ENCODE results near the gene ZBTB6. TPM values are rescaled to one million over a fixed set of nuclear protein-coding genes. Genes with fewer than 3 reads are reported as not detected.

ZBTB6 gene
- total RNA-seq, 1 experiment from 2014 or later: 8.5 TPM

DNA sequence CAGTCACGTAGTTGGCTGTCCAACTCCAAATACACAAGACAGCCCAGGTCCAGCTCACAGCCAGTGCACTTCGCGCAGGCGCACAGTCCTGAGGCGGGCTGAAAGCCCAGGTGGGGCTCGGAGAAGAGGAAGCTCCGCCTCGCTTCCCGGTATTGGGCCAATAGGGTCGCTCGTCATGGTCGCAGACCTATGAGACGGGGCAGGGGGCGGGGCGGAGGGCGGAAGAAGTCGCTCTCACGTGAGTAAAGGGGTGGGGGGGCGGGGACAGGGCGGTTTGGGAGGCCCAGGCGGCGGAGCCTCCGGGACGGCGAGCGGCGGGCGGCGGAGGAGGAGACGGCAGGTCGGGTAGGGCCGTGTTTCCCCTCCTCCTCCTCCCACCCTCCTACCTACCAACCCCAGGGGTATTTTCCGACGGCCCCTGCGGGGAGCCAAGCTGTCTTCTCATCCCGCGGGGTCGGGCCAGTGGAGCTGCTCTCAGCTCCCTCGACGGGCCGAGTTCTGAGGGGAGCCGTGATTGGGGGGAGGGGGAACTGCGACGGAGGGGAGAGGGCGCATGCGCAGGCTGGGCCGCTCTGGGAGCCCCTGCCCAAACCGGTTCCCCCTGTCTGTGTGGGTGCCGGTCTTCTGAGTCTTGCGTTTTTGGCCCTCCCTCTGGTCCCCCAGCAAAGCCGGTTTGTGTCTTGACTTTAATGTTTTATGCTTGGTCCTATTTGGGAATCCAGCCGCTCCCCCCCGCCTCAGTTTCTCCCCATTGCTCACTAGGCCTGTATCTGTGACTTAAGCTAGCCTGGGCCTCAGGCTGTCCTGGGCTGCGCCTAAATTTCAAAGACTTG lies 27.8 kb upstream of the ZBTB6 start, which contains the start of gene RABGAP1:
Gene RABGAP1, plus strand, starts transcription at position 272 of the 833 bp plus-strand sequence. CDS start 16,040 bp downstream, outside the sequence.
- Mint-ChIP-seq H3K4me1 (ENCODE audit: insufficient read depth, unreplicated experiment) (peaks cover 5% of the 10 kb centered on the region), H3K9me3 (ENCODE audit: unreplicated experiment) (no peaks in the 10 kb centered on the region), H3K36me3 (ENCODE audit: insufficient read depth, unreplicated experiment) (peaks cover 50% of the 10 kb centered on the region), H3K4me3 (ENCODE audit: unreplicated experiment) (peak within 1 kb of the TSS; percentile 91), H3K27ac (ENCODE audit: low read depth, unreplicated experiment) (peak within 1 kb of the TSS; percentile 85), H3K27me3 (ENCODE audit: insufficient read depth, unreplicated experiment) (no peaks in the 10 kb centered on the region)
- ChIA-PET CTCF (interaction anchor here (0.5 to 1.8 kb wide), 5 partner anchors 9 to 50 kb away, joined by 3 to 9 read pairs (median 7); no protein-coding TSS in a partner anchor), POLR2A (interaction anchor here (0.6 to 5.7 kb wide), 15 partner anchors 10 to 1680 kb away, joined by 3 to 162 read pairs (median 11); partner anchors contain the start of genes PDCL, RC3H2, ZBTB26 and ZBTB6)
- DNase-seq (ENCODE audit: unreplicated experiment): peak; percentile 99
- intact Hi-C loops (cut with micrococcal nuclease): loop anchor here (1.0 kb wide), 1 partner anchor 10 kb away; the partner anchor contains the start of gene ZBTB26
- BruUV-seq (replicated peaks): no TSS peak
- TF ChIP-seq, protein P1, sequence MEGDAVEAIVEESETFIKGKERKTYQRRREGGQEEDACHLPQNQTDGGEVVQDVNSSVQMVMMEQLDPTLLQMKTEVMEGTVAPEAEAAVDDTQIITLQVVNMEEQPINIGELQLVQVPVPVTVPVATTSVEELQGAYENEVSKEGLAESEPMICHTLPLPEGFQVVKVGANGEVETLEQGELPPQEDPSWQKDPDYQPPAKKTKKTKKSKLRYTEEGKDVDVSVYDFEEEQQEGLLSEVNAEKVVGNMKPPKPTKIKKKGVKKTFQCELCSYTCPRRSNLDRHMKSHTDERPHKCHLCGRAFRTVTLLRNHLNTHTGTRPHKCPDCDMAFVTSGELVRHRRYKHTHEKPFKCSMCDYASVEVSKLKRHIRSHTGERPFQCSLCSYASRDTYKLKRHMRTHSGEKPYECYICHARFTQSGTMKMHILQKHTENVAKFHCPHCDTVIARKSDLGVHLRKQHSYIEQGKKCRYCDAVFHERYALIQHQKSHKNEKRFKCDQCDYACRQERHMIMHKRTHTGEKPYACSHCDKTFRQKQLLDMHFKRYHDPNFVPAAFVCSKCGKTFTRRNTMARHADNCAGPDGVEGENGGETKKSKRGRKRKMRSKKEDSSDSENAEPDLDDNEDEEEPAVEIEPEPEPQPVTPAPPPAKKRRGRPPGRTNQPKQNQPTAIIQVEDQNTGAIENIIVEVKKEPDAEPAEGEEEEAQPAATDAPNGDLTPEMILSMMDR (IDR thresholded peaks at IDR 0.05; ENCODE audit: unreplicated experiment): no peak

DNA sequence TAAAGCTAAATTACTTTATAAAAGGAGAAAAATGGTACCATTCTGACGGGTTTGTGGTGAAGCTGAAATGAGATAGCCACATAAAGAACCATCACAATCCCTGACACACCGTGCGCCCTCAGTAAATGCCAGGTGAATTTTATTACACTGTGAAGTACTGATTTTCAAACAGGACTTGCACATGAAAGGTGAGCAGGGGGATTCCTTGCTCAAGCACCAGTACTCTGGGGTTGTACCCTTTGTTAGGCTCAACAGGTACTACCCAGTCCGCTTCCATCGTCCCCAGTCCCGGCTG lies 27.3 kb upstream of the ZBTB6 start:
- H3K4me1 Mint-ChIP-seq (ENCODE audit: insufficient read depth, unreplicated experiment): peaks cover 5% of the 10 kb centered on the region
- H3K4me3 Mint-ChIP-seq (ENCODE audit: unreplicated experiment): peak overlapping the region; percentile 91
- H3K9me3 Mint-ChIP-seq (ENCODE audit: unreplicated experiment): no peaks in the 10 kb centered on the region
- H3K27ac Mint-ChIP-seq (ENCODE audit: low read depth, unreplicated experiment): peak overlapping the region; percentile 85
- intact Hi-C loops (cut with micrococcal nuclease): loop anchor here (1.0 kb wide), 1 partner anchor 9 kb away; the partner anchor contains the start of gene ZBTB26
- no TSS peak for BruUV-seq (replicated peaks)
- H3K36me3 Mint-ChIP-seq (ENCODE audit: insufficient read depth, unreplicated experiment): peaks cover 56% of the 10 kb centered on the region
- CTCF ChIA-PET: interaction anchor here (1.0 to 1.8 kb wide), 4 partner anchors 8 to 51 kb away, joined by 3 to 9 read pairs (median 8); no protein-coding TSS in a partner anchor
- H3K27me3 Mint-ChIP-seq (ENCODE audit: insufficient read depth, unreplicated experiment): no peaks in the 10 kb centered on the region
- no peak for DNase-seq (ENCODE audit: unreplicated experiment)
- TF ChIP-seq, protein P1 (IDR thresholded peaks at IDR 0.05; ENCODE audit: unreplicated experiment): no peak
- POLR2A ChIA-PET: interaction anchor here (0.6 to 5.7 kb wide), 15 partner anchors 9 to 1681 kb away, joined by 3 to 162 read pairs (median 11); partner anchors contain the start of genes PDCL, RC3H2, ZBTB26 and ZBTB6

DNA sequence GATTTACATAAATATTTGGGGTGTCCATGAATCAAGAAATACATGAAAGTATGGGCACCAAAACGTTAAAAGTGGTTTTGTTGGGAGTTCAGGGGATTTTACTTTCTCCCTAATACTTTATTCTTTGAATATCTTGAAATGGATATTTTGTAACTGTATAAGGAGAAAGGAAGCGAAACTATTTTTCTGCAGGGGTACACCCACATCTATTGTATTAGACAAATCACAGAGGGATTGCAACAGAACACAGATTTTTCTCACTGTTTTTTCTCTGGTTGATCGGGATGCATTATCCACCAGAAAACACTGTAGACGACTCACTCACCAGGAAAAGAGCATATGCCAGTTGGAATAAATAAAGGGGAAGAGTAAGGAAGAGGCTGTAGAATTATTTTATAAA lies 26.5 kb upstream of the ZBTB6 start:
- DNase-seq (ENCODE audit: unreplicated experiment): no peak
- CTCF ChIA-PET: interaction anchor here (0.7 to 1.8 kb wide), 3 partner anchors 22 to 1612 kb away, joined by 3 to 9 read pairs (median 3); no protein-coding TSS in a partner anchor
- intact Hi-C loops (cut with micrococcal nuclease): no loop called here
- H3K4me1 Mint-ChIP-seq (ENCODE audit: insufficient read depth, unreplicated experiment): peaks cover 5% of the 10 kb centered on the region
- POLR2A ChIA-PET: interaction anchor here (3.3 to 5.7 kb wide), 7 partner anchors 8 to 51 kb away, joined by 13 to 162 read pairs (median 50); partner anchors contain the start of genes RC3H2, ZBTB26 and ZBTB6
- H3K4me3 Mint-ChIP-seq (ENCODE audit: unreplicated experiment): peak overlapping the region; percentile 22
- peak overlapping the region; percentile 1 for H3K27ac Mint-ChIP-seq (ENCODE audit: low read depth, unreplicated experiment)
- H3K36me3 Mint-ChIP-seq (ENCODE audit: insufficient read depth, unreplicated experiment): peaks cover 56% of the 10 kb centered on the region
- BruUV-seq (replicated peaks): no TSS peak
- TF ChIP-seq, protein P1 (IDR thresholded peaks at IDR 0.05; ENCODE audit: unreplicated experiment): no peak
- no peaks in the 10 kb centered on the region for H3K9me3 Mint-ChIP-seq (ENCODE audit: unreplicated experiment)
- H3K27me3 Mint-ChIP-seq (ENCODE audit: insufficient read depth, unreplicated experiment): no peaks in the 10 kb centered on the region

DNA sequence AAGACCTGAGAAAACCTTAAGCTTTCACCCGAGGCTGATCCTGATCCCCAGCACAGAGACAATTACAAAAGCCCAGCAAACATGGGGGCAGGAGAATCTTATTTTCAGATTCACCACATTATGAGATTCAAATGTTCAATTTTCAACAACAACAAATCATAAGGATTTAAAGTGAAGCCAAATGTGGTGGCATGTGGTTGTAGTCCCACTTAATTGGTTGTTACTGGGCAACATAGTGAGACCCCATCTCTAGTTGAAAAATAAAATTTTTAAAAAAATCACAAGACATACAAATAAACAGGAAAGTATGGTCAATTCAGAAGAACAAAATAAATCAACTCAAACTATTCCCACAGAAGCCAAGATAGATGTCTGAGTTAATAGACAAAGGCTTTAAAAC lies 23.8 kb upstream of the ZBTB6 start:
- Mint-ChIP-seq H3K36me3 (ENCODE audit: insufficient read depth, unreplicated experiment) (peaks cover 54% of the 10 kb centered on the region), H3K27ac (ENCODE audit: low read depth, unreplicated experiment) (no peak overlapping the region), H3K4me3 (ENCODE audit: unreplicated experiment) (no peak overlapping the region), H3K4me1 (ENCODE audit: insufficient read depth, unreplicated experiment) (peaks cover 11% of the 10 kb centered on the region), H3K9me3 (ENCODE audit: unreplicated experiment) (no peaks in the 10 kb centered on the region), H3K27me3 (ENCODE audit: insufficient read depth, unreplicated experiment) (no peaks in the 10 kb centered on the region)
- DNase-seq (ENCODE audit: unreplicated experiment): no peak
- no TSS peak for BruUV-seq (replicated peaks)
- ChIA-PET CTCF (interaction anchor here (0.6 to 0.7 kb wide), 2 partner anchors 85 to 1184 kb away, joined by 3 to 4 read pairs; no protein-coding TSS in a partner anchor), POLR2A (interaction anchor here (1.5 kb wide), 1 partner anchor 11 kb away, joined by 4 read pairs; no protein-coding TSS in a partner anchor)
- TF ChIP-seq, protein P1 (IDR thresholded peaks at IDR 0.05; ENCODE audit: unreplicated experiment): no peak
- intact Hi-C loops (cut with micrococcal nuclease): no loop called here

All from MCF 10A (cell line).